IPS DF 19.7 (cell line): ENCODE results near the gene DUS1L.

Source experiments
- DNase-seq: peaks from one replicate; pipeline ENCODE4 v3.0.0-alpha.2; 2013; ENCODE audit warnings: low read depth, low spot score

The DUS1L gene

DNA sequence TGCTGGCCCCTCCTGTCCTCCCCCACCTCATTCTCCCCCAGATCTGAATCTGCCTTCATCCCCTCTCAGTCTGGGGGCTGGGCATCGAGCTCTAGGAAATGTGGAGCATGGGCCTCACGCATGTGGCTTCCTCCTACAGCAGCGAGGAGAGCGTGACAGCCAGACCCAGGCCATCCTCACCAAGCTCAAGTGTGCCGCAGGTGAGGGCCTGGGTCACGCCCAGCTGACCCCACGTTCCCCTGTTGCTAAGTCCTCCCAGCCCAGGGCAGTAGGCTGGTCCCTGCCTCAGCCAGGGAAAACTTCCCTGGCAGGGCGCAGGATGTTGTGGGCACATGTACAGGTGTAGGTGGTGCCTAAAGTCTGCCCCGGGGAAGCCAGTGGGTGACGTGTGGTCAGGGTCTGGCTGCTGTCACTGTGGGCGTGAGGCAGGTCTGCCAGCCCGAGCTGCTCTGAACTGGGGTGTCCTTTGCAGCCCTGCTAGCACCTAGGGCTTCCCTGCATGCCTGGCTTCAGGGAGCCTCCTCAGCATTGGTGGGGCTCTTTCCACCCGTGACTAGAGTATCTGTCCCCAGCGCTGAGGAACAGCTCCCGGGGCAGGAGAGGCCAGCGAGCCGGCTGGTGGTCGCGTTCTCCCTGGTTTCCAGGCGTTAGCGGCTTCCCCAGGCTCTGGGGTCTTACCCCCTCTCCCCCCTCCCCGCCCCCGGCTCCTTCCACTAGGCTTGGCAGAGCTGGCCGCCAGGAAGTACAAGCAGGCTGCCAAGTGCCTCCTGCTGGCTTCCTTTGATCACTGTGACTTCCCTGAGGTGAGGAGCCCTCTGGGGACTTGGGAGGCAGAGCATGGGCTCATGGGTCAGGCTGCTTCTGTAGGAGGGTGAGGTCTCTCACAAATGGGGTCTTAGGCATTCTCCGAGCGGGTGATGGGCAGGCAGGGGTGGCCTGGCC lies 10.3 kb downstream of the DUS1L start:
- DNase-seq, result no peak

DNA sequence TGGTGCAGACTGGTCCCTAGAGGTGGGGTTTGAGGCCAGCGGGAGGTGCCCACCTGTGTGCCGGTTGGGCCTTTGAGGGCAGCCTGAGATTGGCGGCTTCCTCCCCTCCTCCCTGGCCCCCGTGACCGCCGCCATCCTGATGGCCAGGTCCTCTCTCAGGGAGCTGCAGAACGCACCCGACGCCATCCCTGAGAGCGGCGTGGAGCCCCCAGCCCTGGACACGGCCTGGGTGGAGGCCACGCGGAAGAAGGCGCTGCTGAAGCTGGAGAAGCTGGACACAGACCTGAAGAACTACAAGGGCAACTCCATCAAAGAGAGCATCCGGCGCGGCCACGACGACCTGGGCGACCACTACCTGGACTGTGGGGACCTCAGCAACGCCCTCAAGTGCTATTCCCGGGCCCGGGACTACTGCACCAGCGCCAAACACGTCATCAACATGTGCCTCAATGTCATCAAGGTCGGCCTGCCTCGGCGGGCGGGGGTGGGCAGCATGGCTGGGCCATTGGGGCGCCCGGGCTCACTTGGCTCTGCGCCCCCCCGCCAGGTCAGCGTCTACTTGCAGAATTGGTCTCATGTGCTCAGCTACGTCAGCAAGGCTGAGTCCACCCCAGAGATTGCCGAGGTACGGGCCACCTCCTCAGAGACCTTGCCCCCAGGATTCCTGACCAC lies 11.1 kb downstream of the DUS1L start:
- no peak for DNase-seq

DNA sequence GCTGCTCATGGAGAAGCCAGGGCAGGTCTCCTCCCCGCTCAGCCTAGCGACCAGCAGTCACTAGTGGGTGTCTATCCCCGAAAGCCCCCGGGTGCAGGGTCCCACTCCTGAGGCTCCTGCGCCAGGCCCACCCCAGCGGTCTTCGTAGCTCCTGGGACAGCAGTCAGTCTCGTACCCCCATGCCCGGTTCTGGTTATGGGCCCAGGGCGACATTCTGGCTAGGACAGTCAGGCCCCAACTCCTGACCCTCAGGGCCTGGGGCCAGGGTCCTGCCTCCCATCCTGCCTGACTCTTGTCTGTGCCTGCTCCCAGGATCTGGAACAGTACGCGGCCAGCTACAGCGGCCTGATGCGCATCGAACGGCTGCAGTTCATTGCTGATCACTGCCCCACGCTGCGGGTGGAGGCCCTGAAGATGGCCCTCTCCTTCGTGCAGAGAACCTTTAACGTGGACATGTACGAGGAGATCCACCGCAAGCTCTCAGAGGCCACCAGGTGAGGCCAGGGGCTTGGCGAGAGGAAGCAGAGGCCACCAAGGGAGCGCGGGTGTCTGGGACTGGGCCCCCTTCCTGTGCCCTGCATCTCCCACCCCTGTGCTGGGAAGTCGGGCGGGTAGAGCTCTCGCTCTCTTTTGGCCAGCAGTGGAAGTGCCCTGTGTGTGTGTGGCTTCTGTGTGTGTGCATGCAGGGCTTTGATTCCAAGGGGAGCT lies 11.9 kb downstream of the DUS1L start:
- DNase-seq, result no peak

DNA sequence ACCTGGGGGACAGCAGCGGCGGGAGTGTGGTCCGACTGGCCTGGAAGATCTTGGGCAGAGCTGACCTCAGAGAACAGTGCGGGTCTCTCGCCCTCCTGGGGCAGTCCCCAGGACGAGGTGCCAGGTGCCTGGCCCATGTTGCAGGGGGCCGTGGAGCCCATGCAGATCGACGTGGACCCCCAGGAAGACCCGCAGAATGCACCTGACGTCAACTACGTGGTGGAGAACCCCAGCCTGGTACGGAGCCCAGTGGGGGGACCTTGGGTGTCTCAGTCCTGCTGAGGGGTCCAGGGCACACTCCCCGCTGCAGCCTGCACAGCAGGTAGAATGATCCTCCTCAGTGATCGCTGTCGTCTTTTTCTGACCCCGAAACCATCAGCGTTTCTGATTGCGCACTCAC lies 12.5 kb downstream of the DUS1L start:
- DNase-seq, result no peak

DNA sequence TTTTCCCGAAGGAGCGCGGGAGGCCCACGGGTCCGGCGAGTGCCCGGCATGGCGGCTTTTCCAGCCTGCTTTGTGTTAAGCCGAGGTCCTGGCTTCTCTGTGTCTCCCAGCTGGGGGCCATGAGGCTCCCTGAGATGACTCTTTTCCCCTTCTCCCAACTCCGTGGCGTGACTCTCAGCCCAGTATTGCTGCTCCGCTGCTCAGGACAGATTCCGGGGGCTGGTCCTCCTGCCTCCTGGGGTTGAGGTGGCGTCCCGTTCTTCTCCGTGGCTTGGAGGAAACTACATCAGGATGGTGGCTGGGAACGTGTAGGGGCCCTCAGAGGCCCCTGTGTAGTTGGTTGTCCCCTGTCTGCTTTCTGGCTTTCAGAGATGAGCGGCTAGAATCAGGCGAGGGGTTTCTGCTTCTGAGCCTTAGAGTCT lies 13.0 kb downstream of the DUS1L start:
- DNase-seq, result no peak

DNA sequence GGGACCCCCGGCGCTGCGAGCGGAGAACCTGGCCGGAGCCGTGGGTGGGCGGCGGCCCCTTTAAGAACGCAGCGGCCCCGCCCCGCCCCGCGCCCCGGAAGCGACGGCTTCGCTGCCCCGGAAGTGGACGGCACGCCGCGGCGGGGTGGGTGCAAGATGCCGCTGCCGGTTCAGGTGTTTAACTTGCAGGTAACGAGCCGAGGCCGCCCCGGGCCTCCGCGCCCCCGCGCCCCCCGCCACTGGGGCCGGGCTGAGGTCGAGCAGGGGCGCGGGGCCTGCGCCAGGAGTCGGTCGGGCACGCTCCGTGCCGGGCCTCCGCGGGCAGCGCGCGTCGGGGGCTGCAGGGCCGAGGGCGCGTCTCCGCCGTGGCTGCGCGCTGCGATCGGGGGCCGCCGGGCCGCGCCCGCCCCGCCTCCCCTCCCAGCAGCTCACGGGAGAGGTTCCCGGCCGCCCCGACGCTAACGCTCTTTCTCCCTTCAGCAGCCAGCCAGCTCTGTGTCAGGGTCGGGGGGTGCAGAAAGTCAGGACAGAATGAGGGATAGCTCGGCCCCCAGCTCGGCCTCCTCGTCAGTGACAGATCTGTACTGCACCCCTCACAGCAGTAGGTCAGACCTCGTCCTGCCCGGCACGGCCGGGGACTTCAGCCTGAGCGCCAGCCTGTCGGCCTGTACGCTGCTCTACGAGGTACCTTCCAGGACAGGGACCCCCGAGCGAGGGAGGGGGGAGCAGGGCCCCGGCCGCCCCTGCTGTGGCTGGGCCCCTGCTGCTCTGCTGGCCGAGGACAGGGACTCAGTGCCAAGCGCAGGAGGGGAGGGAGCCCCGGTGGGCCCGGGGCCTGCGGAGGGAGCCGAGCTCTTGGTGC lies 13.6 kb downstream of the DUS1L start, which contains the start of the genes GPS1 and RFNG:
GPS1 (plus strand) TSS at position 123 of the 862 bp plus-strand sequence; CDS start at position 157, 34 bp downstream.
RFNG (minus strand) TSS at position 36 of the 862 bp plus-strand sequence. CDS start 45 bp downstream, outside the sequence.
- no peak for DNase-seq

DNA sequence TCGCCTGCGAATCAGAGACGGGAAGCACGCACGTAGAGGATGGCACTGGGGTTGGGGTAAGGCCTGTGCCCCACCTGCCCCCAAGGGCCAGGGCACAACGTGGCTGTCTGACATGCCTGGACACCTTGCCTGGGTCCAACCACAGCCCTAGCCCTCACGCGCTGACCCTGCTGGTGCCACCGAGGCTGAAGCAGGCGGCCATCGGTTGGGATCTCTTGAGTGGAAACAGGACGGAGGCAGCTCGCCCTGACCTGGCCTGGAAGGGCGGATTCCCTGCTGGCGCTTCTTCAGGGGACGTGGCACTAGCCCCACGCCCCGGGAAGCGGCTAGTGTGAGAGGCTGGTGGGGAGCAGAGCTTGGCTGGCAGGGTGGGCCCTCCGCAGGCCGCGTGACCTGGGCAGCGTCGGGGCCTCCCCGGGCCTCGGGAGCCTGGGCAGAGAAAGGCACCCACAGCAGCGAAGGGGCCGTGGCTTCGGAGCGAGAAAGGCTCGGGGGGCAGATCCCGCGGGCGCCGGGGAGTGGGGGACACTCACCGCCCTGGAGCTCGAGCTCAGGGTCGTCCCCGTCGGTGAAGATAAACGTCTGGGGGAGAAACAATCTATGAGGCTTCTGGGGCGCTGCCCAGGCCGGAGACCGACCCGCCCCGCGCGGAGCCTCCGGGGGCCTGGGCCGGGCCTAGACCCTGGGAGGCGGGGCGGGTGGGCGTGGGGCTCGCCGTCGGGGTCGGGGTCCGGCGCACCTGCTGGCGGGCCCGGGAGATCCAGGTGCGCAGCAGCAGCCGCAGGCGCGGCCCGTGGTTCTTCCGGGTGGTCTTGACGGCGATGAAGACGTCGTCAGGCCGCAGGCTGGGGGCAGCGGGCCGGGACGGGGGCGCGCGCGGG lies 14.6 kb downstream of the DUS1L start:
- DNase-seq, result no peak

DNA sequence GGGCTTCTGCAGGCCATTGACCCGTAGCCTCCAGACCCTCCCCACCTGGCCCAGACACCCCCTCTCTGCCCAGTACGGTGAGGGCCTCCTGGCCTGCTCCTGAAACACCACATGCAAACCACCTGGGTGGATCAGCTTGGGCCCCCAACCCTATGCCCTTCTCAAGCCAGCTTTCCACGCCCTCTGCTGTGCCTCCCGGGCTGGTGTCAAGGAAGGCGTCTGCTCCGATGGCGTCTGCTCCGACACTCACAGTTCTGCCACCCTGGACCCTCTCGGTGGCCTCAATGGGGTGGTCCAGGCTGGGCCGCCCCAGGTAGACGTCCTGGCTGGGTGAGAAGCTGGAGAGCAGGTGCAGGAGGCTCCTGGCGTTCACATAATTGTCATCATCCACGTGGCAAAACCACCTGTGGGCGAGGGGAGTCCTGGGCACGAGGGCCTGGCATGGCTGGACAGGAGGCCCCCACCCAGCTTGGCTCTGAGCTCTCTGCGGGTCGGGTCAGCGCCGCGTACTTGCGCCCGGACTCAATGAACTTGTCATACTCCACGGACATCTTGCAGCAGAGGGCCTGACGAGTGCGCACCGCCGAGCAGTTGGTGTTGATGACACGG lies 15.3 kb downstream of the DUS1L start:
- DNase-seq, result no peak

DNA sequence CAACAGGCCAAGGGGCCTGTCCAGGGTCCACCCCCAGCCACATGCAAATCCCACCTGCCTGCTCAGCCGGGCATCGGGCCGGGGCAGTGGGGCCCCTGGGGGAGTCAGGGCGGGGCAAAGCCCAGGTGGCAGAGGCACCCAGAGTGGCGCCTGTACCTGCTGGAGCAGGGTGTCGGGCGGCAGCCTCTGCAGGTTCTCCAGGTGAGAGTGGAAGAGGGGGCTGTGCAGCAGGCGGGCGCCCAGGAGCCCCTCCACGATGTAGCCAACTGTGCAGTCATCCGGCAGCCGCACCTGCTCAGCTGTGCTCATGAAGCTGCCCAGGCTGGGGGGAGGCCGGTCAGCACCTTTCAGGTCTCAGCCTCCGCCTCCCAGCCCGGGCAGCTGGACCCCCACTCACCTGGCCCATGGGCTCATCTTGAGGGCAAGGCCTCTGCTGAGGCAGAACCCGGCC lies 16.1 kb downstream of the DUS1L start:
- no peak for DNase-seq

DNA sequence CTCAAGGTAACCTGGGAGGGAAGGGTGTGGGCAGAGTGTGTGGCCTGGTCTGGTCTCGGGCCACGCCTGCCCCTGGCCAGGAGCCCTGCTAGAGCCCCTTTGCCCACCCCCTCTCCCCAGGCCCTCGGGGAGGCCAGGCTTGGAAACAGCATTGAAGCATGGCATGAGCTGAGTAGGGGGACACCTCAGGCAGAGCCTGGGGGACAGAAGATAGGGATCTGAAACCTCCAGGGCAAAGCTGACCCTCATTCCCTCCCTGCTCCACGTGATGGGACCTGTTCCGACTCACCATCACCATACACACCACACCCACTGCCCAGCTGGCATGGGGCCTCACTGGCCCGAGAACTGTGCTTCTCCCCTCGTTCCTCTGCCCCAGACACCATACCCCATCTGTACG lies 16.5 kb downstream of the DUS1L start:
- DNase-seq, result no peak

DNA sequence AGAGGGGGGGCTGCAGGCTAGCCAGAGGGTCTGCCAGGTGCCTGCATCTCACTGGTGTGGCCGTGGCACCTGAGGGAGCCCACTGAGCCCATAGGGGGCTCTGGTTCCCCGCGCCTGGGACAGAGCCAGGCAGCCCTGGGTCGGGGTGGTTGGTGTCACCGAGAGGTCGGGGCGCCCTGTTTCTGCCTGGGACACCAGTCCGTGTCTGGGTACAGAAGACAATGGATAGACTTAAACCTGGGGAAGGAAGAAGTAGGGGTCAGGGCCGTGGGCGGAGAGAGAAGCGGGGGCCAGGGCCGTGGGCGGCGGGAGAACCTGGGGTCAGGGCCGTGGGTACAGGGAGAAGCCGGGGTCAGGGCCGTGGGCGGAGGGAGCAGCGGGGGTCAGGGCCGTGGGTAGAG lies 17.0 kb downstream of the DUS1L start:
- no peak for DNase-seq

DNA sequence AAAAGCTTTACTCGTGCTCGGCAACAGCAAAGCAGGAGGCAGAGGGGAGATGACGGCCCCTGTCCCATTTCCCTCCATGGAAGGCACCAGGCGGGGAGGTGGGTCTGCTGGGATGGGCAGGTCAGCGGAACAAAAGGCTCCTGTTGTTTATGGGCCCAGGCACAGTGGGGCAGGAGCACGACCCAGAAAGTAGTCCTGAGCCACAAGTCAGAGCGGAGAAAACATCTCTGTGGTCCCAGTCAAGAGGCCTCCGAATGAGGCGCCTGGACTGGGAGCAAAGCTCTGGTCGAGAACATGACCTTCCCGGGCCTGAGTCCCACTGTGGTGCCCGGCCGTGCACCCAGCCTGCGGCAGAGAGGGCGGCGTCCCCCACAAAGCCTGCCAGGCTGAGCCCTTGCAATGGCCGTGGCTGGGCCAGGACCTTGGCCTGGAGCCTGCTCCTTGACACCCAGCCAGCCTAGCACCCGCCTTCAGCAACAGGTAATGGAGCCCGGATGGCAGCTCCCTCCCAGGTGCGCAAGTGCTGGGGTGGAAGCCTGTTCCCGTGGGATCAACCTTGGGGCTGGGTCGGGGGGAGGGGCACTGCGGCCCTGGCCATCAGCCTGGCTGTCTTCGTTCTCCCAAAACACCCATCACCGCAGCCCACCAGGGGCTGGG lies 17.6 kb downstream of the DUS1L start:
- DNase-seq, result no peak

DNA sequence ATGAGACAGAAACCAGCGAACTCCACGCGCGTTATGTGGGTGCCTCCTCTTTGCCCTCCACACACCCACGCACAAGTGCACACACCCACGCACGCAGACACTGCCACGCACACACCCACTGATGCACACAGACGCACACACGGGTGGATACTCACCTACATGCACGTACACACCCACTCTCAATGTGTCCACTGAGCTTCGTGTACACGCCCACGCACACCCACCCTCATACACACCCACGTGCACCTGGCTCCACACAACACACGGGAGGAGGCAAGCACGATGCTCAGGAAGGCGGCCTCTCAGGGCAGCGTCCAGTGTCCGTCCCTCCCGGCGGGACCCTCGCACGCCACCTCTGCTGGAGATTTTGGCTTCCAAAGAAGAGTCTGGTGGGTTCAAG lies 18.2 kb downstream of the DUS1L start:
- DNase-seq, result no peak

DNA sequence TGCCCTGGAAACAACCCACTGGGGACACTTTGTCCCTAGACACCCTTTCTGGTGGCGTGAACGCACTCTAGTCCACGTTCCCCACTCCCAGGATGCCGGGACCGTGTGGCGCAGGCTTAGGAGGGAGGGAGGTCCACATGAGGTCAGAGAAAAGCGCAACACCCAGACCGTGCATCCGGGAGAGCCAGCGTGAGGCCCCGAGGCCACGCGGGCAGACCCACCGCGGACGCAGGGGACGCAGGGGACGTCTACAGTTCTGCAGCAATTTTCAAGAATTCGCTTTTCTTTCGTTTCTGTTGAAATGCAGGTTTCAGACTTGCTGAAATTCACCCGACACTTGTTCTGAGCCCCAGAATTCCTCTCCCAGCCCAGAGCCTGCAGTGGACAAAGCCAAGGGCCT lies 18.7 kb downstream of the DUS1L start:
- no peak for DNase-seq

DNA sequence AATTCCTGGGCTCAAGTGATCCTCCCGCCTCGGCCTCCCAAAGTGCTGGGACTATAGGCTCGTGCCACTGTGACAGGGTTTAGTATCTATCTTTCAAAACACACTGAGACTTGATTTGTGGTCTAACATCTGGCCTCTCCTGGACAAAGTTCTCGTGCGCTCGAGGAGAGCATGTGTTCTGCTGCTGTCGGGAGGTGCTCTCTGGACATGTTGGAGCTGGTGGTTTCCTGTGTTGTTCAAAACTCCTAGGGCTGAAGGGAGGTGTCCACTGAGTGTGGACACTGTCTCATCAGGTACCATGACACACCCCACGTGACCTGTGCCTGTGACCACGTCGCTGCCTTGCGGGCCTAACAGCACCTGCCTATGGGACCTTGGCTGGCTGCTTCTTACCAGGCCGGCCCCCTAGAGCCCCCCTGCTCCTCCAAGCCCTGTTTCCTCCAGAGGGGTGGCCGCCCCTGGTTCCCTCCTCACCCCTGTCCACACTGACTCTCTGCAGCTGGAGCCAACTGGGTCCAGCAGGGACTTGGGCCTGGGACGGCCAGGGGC lies 19.6 kb downstream of the DUS1L start:
- DNase-seq, result no peak

DNA sequence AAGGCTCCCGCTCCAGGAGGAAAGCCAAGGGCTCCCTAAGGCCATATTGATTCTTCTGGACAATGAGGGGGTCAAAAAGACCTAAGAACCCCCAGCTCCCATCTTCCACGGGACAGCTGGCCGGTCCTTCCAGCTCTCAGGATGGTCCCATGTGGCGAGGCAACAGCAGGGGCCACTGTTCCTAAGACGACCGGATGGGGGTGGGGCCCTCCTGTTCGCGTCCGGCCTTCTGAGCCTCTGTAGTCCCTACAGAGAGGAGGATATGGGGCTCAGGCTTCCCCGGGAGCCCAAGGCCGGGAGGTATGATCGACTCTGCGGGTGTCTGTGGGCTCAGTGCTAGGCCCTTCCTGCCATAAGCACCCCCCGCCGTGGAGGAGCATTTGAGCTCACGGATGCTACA lies 22.1 kb downstream of the DUS1L start:
- no peak for DNase-seq

DNA sequence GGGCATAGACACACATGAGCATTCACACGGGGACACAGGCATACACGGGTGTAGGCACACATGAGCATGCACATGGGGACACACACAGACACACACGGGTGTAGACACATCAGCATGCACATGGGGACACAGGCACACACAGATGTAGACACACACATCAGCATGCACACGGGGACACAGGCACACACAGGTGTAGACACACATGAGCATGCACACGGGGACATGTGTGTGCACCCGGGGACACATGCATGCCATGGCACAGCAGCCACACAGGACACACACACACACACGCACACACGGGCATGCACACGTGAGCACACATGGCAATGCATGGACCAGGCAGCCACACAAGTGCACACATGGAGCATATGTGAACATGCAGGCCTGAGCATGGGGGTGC lies 23.0 kb downstream of the DUS1L start:
- no peak for DNase-seq

DNA sequence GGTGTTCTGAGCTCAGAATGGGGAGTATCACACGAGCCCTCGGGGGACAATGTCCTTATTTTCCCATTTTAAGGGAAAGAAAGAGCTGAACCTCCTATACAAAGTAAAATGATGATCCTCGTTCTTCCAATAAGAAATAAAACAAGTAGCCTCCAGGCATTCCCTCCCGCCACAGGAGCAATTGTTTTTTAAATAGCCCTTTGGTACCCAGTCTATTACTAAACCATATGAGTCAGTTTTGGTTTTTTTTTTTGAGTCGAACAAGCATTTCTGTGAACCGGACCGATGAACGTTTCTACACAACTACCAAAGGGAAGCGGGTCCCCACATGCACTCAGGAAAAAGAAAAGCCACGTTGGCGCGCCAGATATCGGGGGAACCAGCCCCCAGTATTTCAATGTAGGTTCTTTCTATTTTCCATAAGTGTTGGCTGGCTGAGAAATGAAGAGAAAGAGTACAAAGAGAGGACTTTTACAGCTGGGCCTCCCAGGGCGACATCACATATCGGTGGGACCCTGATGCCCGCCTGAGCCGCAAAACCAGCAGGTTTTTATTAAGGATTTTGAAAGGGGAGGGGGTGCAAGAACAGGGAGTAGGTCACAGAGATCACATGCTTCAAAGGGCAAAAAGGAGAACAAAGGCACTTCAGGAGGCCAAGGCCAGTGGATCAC lies 24.3 kb downstream of the DUS1L start:
- no peak for DNase-seq
